ENCODE measurements around the gene AFTPH.

The AFTPH gene

DNA sequence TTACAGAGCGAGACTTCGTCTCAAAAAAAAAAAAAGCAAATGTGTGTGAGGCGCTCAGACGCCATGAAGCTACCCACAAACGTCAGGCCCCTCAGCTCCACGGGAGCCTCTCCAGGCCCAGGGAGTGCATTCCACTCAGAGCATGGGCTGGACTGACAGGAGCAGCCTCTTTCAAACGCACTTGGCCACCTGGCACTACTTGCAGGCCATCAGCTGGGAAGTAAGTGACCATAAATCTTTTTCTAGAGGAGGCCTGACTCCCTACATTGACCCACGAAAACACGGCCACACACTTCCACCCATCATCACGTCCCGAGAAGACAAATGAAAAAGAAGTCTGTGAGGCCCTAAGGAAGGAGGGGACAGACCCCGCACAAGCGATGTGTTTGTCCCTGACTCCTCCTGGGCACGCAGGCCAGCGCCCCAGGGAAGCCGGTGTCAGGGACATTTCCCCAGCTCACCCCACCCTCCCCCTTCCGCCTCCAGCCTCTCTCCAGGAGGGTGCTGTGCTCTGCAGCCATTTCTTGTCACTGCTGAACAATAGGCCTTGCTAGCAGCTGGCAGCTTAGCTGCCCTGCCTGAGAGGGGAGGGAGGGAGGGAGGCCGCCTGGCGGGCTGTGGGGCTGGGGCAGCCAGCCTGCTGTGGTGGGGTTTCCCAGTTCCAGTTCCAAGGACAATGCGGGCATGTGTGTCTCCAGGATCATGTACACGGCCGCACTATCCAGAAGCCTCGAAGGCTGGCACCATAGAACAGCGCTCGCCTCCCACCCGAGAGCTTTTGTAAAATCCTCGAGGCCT, 103.0 kb downstream of the AFTPH start:
- in situ Hi-C loops (cut with HindIII; ENCODE audit: low sequenced_read_pairs), result loop anchor here (5.0 kb wide), 2 partner anchors 55 to 105 kb away; partner anchors contain the start of gene AFTPH

GRCh38 chr2:64627860-64628841, 104.0 kb downstream of the AFTPH start:
- in situ Hi-C loops (cut with HindIII; ENCODE audit: low sequenced_read_pairs), result loop anchor here (5.0 kb wide), 2 partner anchors 56 to 106 kb away; partner anchors contain the start of gene AFTPH

DNA sequence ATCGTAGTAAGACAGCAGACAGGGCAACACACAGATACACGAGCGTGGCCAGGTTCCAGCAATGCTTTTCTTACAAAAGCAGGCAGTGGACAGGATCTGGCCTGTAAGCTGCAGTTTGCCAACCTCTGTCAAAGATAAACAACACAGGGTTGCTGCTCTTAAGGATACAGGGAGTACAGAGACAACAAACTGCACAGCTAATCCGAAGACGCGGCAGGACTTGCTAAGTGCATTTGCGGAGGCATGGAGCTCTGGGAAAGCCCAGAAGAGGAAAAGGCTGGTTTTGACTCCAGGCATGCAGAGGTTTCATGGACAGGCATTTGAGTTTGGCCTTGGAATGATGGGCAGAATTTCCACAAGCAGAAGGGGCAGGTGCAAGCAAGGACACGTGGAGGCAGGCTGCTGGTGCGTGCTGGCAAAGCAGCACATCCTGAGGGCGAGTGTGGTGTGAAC, 105.2 kb downstream of the AFTPH start:
- in situ Hi-C loops (cut with HindIII; ENCODE audit: low sequenced_read_pairs), result loop anchor here (5.0 kb wide), 2 partner anchors 57 to 107 kb away; partner anchors contain the start of gene AFTPH

- in situ Hi-C loops (cut with HindIII; ENCODE audit: low sequenced_read_pairs), result loop anchor here (5.0 kb wide), 2 partner anchors 58 to 108 kb away; partner anchors contain the start of gene AFTPH
Measured at GRCh38 chr2:64629875-64630274, 105.7 kb downstream of the AFTPH start.

DNA sequence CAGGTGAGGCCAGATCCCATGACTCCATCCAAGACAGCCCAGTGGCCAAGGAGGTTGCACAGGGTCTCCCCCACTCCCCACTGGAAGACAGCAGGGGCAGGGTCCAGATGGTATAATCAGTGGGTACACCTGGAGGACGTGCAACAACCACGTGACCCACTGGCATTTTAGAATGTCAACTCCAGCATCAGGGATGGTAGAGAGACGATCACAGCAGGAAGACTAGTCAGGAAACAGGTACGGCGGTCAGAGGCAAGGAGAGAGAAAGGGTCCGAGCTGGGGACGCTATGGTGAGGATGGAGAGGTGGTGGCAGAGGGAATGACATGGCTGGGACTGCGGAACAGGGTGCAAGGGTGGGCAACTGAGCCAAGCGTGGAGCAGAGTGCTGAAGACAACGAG, 106.6 kb downstream of the AFTPH start:
- in situ Hi-C loops (cut with HindIII; ENCODE audit: low sequenced_read_pairs), result no loop called here

GRCh38 chr2:64631771-64632170, 107.6 kb downstream of the AFTPH start:
- in situ Hi-C loops (cut with HindIII; ENCODE audit: low sequenced_read_pairs), result no loop called here

GRCh38 chr2:64632835-64633819, 109.0 kb downstream of the AFTPH start:
- in situ Hi-C loops (cut with HindIII; ENCODE audit: low sequenced_read_pairs), result no loop called here

GRCh38 chr2:64634345-64635267, 110.5 kb downstream of the AFTPH start:
- in situ Hi-C loops (cut with HindIII; ENCODE audit: low sequenced_read_pairs), result no loop called here

DNA sequence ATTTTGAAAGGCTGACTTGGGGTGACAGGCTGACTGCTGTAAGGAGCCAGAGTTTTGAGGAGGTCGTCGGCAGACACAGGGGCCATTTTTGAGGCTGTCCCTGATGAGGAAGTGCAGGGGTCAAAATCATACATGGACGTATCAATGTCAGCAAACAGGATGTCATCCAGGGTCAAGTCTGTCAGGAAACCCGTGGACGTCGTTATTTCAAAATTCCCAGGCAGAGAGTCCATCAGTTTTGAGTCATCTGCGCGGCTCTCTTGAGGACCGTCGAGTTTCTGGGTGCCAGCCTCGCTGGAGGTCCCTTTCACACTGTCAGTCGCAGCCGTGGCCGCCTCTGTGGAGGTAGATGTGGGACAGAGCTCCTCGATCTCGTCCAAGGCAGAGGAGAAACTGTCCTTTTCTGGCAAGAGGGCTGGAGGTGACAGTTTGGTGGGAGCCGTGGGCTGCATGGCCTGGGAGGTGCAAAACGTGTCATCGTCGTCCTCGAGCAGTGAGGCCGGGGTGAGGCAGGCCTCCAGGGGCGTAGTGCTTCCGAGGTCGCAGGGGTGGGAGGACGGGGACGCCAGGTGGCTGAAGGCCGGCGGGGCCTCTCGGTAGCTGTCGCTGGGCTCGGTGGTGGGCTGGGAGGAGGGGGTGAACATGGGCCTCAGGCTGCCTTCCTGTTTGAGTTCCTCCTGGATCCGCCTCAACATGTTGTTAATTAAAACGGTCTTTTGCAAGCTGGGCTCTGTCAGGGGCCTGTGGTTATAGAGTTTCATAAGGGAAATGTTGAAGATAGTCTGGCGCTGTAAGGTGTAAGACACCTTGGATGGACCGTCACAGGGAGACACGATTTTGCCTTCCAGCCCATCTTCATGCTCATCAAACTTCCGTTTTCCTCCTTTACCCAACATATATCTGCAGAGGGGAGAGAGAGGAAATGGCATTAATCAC, 112.1 kb downstream of the AFTPH start:
- in situ Hi-C loops (cut with HindIII; ENCODE audit: low sequenced_read_pairs), result no loop called here

GRCh38 chr2:64637000-64637635, 113.0 kb downstream of the AFTPH start:
- in situ Hi-C loops (cut with HindIII; ENCODE audit: low sequenced_read_pairs), result no loop called here

GRCh38 chr2:64637931-64638330, 113.8 kb downstream of the AFTPH start:
- in situ Hi-C loops (cut with HindIII; ENCODE audit: low sequenced_read_pairs), result no loop called here

GRCh38 chr2:64638502-64639120, 114.5 kb downstream of the AFTPH start:
- in situ Hi-C loops (cut with HindIII; ENCODE audit: low sequenced_read_pairs), result no loop called here

DNA sequence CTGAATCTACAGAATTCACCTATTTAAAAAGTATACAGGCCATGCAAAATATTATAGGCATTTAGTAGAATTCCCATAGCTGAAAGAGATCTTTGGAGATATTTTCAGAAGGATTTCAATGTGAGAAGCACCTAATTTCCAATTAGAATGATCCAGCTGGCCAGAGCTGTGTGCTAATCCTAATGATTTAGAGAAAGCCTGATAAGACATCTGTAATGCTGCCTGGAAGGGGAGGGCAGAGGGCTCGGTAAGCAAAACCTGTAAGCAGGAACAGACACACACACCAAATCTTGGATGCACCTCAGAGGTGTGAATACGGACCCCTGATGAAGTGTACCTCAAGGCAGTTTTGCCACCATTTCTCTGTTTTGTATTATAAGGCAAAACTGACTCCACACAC, 115.6 kb downstream of the AFTPH start:
- in situ Hi-C loops (cut with HindIII; ENCODE audit: low sequenced_read_pairs), result no loop called here

DNA sequence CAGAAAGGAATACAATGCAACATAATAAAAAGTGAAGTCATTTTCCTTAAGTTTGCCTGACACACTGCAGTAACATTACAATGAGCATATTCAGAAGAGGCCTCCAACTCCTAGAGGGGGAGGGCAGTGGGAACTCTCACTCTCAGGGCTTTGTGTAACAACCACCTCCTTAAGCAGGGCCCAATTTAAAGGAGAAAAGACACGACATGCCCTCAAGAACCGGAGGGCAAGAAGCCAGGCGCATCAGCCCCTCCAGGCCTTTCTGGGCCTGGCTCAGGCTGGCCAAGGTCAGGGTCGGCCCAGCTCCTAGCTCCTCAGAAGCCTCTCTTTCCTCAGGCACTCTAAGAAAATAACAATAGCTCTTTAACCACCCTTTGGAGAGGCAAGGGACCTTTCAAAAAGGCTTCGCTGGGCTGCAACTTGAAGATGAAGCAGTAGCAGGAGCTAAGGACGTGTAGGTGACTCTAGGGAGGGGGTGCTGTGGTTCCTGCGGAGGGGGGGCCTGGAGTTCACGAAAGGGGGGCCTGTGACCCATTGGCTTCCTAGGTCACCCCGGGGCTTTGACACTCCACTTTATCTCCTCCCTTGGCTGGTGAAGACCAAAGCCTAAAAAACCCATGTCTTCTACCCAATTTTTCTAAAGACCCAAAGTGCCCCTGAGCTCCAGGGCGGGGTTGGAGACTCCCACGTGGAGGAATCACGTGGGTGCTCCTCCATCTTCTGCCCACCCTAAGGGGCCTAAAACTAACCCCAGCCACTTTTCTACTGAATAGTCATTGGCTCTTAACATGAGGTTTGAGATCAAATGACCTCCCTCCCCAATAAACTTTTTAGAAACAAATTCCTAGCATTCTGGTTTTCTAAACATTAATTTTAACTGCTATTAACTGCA, 116.3 kb downstream of the AFTPH start:
- in situ Hi-C loops (cut with HindIII; ENCODE audit: low sequenced_read_pairs), result no loop called here

GRCh38 chr2:64641599-64641998, 117.5 kb downstream of the AFTPH start:
- in situ Hi-C loops (cut with HindIII; ENCODE audit: low sequenced_read_pairs), result no loop called here

All from endothelial cell of hepatic sinusoid (primary cell).